ENCODE results near the gene CCDC157.

Gene CCDC157

GRCh38 chr22:30344447-30345200 lies 12.2 kb upstream of the CCDC157 start:
- no peak overlapping the region for H3K9ac ChIP-seq (ENCODE audit: low read length)
- H3K36me3 ChIP-seq (ENCODE audit: control insufficient read depth, insufficient read depth, low read length): peaks cover 38% of the 10 kb centered on the region
- no peak overlapping the region for H3K4me3 ChIP-seq (ENCODE audit: low read length)
- no peaks in the 10 kb centered on the region for H3K27me3 ChIP-seq (ENCODE audit: control insufficient read depth, insufficient read depth, low read length)
- H3K9me3 ChIP-seq (ENCODE audit: control insufficient read depth, low read length): no peaks in the 10 kb centered on the region
- H3K4me1 ChIP-seq (ENCODE audit: control insufficient read depth, insufficient read depth, low read length): no peaks in the 10 kb centered on the region

- Histone ChIP-seq H3K27me3 (ENCODE audit: control insufficient read depth, insufficient read depth, low read length) (no peaks in the 10 kb centered on the region), H3K9ac (ENCODE audit: low read length) (no peak overlapping the region), H3K4me1 (ENCODE audit: control insufficient read depth, insufficient read depth, low read length) (no peaks in the 10 kb centered on the region), H3K9me3 (ENCODE audit: control insufficient read depth, low read length) (no peaks in the 10 kb centered on the region), H3K36me3 (ENCODE audit: control insufficient read depth, insufficient read depth, low read length) (peaks cover 35% of the 10 kb centered on the region), H3K4me3 (ENCODE audit: low read length) (no peak overlapping the region)
Measured at GRCh38 chr22:30347255-30347892, 9.4 kb upstream of the CCDC157 start.

GRCh38 chr22:30348404-30348803 lies 8.4 kb upstream of the CCDC157 start:
- no peaks in the 10 kb centered on the region for H3K9me3 ChIP-seq (ENCODE audit: control insufficient read depth, low read length)
- H3K4me1 ChIP-seq (ENCODE audit: control insufficient read depth, insufficient read depth, low read length): no peaks in the 10 kb centered on the region
- no peak overlapping the region for H3K9ac ChIP-seq (ENCODE audit: low read length)
- no peak overlapping the region for H3K4me3 ChIP-seq (ENCODE audit: low read length)
- peaks cover 31% of the 10 kb centered on the region for H3K36me3 ChIP-seq (ENCODE audit: control insufficient read depth, insufficient read depth, low read length)
- no peaks in the 10 kb centered on the region for H3K27me3 ChIP-seq (ENCODE audit: control insufficient read depth, insufficient read depth, low read length)

DNA sequence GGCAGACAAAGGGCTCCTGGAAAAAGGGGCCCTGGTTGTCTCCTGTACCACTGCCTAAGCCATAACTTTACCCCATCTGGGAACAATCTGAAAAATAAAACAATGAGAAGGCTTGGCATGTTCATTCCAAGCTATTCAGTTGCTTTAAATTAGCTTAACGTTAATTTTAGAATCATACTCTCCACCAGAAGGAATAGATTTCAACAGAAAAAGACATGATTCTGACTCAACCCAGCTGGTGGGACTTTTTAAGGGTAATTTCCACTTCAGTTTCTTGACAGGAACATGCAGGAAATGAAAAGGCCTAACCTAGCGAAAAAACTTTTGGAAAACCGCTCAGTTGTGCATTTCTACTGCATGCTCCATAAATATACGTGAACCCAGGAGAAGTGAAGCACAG lies 8.0 kb upstream of the CCDC157 start:
- Histone ChIP-seq H3K9ac (ENCODE audit: low read length) (no peak overlapping the region), H3K4me1 (ENCODE audit: control insufficient read depth, insufficient read depth, low read length) (no peaks in the 10 kb centered on the region), H3K36me3 (ENCODE audit: control insufficient read depth, insufficient read depth, low read length) (peaks cover 29% of the 10 kb centered on the region)

DNA sequence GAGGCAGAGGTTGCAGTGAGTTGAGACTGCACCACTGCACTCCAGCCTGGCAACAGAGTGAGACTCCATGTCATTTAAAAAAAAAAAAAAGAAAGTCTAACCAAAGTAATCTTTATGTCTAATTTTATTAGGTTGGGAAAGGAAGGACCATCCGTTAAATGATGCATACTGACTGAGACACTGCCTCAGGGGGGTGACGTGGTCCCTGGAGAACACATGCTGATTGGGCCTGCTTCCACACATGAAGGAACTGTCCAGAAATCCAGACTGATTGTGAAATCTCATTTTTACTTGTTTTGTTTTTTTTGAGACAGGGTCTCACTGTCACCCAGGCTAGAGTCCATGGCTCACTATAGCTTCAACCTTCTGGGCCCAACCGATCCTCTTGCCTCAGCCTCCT lies 5.6 kb upstream of the CCDC157 start:
- Histone ChIP-seq H3K27me3 (ENCODE audit: control insufficient read depth, insufficient read depth, low read length) (no peaks in the 10 kb centered on the region), H3K36me3 (ENCODE audit: control insufficient read depth, insufficient read depth, low read length) (peaks cover 12% of the 10 kb centered on the region), H3K9ac (ENCODE audit: low read length) (no peak overlapping the region), H3K9me3 (ENCODE audit: control insufficient read depth, low read length) (no peaks in the 10 kb centered on the region), H3K4me1 (ENCODE audit: control insufficient read depth, insufficient read depth, low read length) (peaks cover 20% of the 10 kb centered on the region), H3K4me3 (ENCODE audit: low read length) (no peak overlapping the region)

More for the DNA sequence above, 8.0 kb upstream of the CCDC157 start:
- no peaks in the 10 kb centered on the region for H3K27me3 ChIP-seq (ENCODE audit: control insufficient read depth, insufficient read depth, low read length)
- H3K4me3 ChIP-seq (ENCODE audit: low read length): no peak overlapping the region
- H3K9me3 ChIP-seq (ENCODE audit: control insufficient read depth, low read length): no peaks in the 10 kb centered on the region

DNA sequence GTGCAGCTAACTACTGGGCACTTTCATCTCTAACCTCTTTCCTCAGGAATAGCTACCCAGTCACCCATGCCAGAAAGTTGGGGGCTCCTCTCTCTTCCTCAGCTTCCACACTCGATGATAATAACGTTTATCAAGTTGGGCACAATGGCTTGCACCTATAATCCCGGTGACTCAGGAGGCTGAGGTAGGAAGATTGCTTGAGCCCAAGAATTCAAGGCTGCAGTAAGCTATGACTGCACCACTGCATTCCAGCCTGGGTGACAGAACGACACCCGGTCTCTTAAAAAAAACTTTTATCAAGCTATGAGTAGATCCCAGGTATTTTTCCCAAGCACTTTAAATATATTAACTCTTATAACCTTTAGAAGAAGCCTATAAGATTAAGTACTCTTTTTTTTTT lies 2.2 kb upstream of the CCDC157 start:
- Histone ChIP-seq H3K4me3 (ENCODE audit: low read length) (no peak overlapping the region), H3K4me1 (ENCODE audit: control insufficient read depth, insufficient read depth, low read length) (peaks cover 20% of the 10 kb centered on the region), H3K27me3 (ENCODE audit: control insufficient read depth, insufficient read depth, low read length) (no peaks in the 10 kb centered on the region), H3K36me3 (ENCODE audit: control insufficient read depth, insufficient read depth, low read length) (peaks cover 11% of the 10 kb centered on the region), H3K9me3 (ENCODE audit: control insufficient read depth, low read length) (no peaks in the 10 kb centered on the region), H3K9ac (ENCODE audit: low read length) (no peak overlapping the region)

DNA sequence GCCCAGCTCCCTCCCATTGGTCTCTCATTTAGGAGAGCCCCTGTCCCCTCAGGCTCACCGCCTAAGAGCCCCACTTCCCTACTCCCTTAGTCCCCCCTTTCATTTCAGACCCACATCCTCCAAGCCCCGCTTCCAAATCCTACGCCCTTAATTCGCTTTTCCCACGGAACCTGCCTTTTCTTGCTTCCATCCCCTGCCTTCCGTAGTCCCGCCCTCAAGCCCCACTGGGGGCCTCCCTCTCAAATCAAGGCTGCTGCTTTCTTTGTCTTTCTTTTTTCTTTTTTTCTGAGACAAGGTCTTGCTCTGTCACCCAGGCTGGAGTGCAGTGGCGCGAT lies 396 bp downstream of the CCDC157 start:
- H3K9me3 ChIP-seq (ENCODE audit: control insufficient read depth, low read length): no peaks in the 10 kb centered on the region
- peak overlapping the region; percentile 88 for H3K4me3 ChIP-seq (ENCODE audit: low read length)
- peaks cover 5% of the 10 kb centered on the region for H3K36me3 ChIP-seq (ENCODE audit: control insufficient read depth, insufficient read depth, low read length)
- H3K9ac ChIP-seq (ENCODE audit: low read length): peak overlapping the region; percentile 60
- H3K4me1 ChIP-seq (ENCODE audit: control insufficient read depth, insufficient read depth, low read length): peaks cover 20% of the 10 kb centered on the region
- no peaks in the 10 kb centered on the region for H3K27me3 ChIP-seq (ENCODE audit: control insufficient read depth, insufficient read depth, low read length)

DNA sequence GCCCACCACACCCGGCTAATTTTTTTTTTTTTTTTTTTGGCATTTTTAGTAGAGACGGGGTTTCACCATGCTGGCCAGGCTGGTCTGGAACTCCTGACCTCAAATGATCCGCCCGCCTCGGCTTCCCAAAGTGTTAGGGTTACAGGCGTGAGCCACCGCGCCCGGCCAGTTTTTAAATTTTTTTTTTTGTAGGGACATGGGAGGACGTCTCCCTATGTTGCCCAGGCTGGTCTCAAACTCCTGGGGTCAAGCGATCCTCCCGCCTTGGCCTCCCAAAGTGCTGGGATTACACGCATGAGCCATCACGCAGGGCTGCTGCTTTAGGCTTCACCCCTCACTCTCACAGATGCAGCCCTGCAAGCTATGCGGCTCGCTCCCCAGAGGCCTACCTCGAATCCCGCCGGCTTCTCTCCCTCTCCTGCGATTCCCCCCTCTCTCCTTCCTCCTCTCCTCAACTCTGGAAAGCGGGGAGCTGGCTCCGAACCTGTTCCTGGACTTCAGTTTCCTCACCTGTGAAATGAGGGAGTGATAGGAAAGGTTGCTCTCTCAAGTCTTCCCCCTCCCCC lies 926 bp downstream of the CCDC157 start:
- H3K9ac ChIP-seq (ENCODE audit: low read length): no peak overlapping the region
- H3K9me3 ChIP-seq (ENCODE audit: control insufficient read depth, low read length): no peaks in the 10 kb centered on the region
- peaks cover 20% of the 10 kb centered on the region for H3K4me1 ChIP-seq (ENCODE audit: control insufficient read depth, insufficient read depth, low read length)
- no peaks in the 10 kb centered on the region for H3K36me3 ChIP-seq (ENCODE audit: control insufficient read depth, insufficient read depth, low read length)
- no peaks in the 10 kb centered on the region for H3K27me3 ChIP-seq (ENCODE audit: control insufficient read depth, insufficient read depth, low read length)
- H3K4me3 ChIP-seq (ENCODE audit: low read length): no peak overlapping the region

DNA sequence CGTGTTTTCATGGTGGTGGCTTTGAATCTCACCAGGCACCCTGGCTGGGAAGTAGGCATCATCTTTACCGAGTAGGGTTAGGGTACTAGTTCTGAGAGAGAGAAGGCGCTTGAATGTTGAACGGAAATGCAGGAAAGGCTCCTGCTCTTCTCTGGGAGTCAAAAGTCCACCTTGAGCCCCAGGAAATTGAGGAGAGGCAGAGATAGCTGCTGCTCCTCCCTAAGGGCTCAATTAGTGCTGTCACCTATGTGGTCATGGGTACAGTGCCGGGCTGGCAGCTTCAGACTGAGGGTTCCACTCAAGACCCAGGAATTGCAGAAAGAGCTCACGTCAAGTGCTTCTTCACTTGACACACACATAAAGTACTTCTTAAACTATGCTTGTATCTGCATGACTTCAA lies 1.7 kb downstream of the CCDC157 start:
- Histone ChIP-seq H3K9ac (ENCODE audit: low read length) (no peak overlapping the region), H3K27me3 (ENCODE audit: control insufficient read depth, insufficient read depth, low read length) (no peaks in the 10 kb centered on the region), H3K36me3 (ENCODE audit: control insufficient read depth, insufficient read depth, low read length) (no peaks in the 10 kb centered on the region), H3K4me1 (ENCODE audit: control insufficient read depth, insufficient read depth, low read length) (peaks cover 20% of the 10 kb centered on the region), H3K4me3 (ENCODE audit: low read length) (no peak overlapping the region), H3K9me3 (ENCODE audit: control insufficient read depth, low read length) (no peaks in the 10 kb centered on the region)

- Histone ChIP-seq H3K9me3 (ENCODE audit: control insufficient read depth, low read length) (no peaks in the 10 kb centered on the region), H3K4me1 (ENCODE audit: control insufficient read depth, insufficient read depth, low read length) (no peaks in the 10 kb centered on the region), H3K9ac (ENCODE audit: low read length) (no peak overlapping the region), H3K36me3 (ENCODE audit: control insufficient read depth, insufficient read depth, low read length) (no peaks in the 10 kb centered on the region), H3K4me3 (ENCODE audit: low read length) (no peak overlapping the region), H3K27me3 (ENCODE audit: control insufficient read depth, insufficient read depth, low read length) (no peaks in the 10 kb centered on the region)
Measured at GRCh38 chr22:30361916-30362650, 5.3 kb downstream of the CCDC157 start.

DNA sequence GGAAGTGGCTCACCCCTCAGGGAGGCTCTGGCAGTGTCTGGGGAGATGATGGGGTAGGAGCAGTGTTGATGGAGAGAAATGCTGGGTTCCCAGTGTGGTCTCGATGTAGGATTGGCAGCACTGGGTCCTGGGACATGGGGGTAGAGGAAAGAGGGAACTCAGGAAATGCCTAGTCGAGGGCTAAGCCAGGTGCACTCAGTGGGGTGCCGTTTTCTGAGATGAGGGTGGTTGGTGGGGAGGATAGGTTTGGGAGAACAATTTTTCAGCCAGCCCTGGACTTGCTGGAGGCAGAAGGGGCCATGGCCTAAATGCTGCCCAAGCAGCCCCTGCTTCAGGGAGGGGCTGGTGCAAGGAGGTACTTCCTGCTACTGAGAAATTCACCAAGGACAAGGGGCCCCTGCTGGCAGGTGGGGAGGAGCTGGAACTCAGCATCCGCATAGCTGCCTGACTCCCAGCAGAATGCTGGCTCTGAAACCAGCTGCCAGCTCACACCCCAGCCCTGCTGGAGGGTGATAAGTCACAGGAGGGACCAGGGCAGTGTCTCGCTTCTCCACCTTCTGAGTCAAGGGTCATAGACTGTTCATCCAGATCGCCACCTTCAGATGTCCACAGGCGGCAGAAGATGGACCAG lies 6.0 kb downstream of the CCDC157 start:
- no peaks in the 10 kb centered on the region for H3K36me3 ChIP-seq (ENCODE audit: control insufficient read depth, insufficient read depth, low read length)
- H3K27me3 ChIP-seq (ENCODE audit: control insufficient read depth, insufficient read depth, low read length): no peaks in the 10 kb centered on the region
- no peaks in the 10 kb centered on the region for H3K9me3 ChIP-seq (ENCODE audit: control insufficient read depth, low read length)
- H3K4me1 ChIP-seq (ENCODE audit: control insufficient read depth, insufficient read depth, low read length): no peaks in the 10 kb centered on the region
- no peak overlapping the region for H3K9ac ChIP-seq (ENCODE audit: low read length)
- H3K4me3 ChIP-seq (ENCODE audit: low read length): no peak overlapping the region

DNA sequence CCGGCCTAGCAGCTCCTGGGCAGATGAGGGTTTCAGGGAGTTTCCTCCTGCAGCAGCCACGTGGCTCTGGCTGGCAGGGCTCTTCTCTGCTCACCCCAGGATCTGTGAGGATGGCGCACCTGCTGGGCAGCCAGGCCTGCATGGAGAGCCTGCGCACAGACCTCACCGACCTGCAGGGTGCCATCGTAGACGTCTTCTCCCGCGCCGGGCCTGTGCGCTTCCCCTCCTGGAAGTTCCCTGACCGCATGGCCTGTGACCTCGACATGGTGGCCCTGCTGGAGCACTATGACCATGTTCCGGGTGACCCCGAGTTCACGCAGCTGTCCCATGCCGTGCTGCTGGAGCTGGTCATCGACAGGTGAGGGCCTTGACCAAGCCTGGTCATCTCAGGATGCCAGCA lies 9.1 kb downstream of the CCDC157 start:
- Histone ChIP-seq H3K4me1 (ENCODE audit: control insufficient read depth, insufficient read depth, low read length) (no peaks in the 10 kb centered on the region), H3K9me3 (ENCODE audit: control insufficient read depth, low read length) (no peaks in the 10 kb centered on the region), H3K27me3 (ENCODE audit: control insufficient read depth, insufficient read depth, low read length) (no peaks in the 10 kb centered on the region), H3K4me3 (ENCODE audit: low read length) (no peak overlapping the region), H3K36me3 (ENCODE audit: control insufficient read depth, insufficient read depth, low read length) (no peaks in the 10 kb centered on the region), H3K9ac (ENCODE audit: low read length) (no peak overlapping the region)
